Activated naive CD4-positive, alpha-beta T cell treated with anti-CD3 and anti-CD28 coated beads, Interleukin-2, amount 10 ng/mL, durations not matched to agents 7 days and 5 days (primary cell): Measurements from ENCODE around the gene EFNA5.

Experiments used
- CTCF ChIA-PET: fragments of 350-600 bp; sonication (Branson Sonifier 250); formaldehyde crosslinking; loops from one replicate; lab custom pipeline; 2021; ENCODE audit warnings: antibody characterized with exemption; lab: Charles Lee
- DNase-seq: peaks from one replicate; pipeline ENCODE4 v3.0.0-alpha.2; 2020
- H3K27ac Mint-ChIP-seq: one replicate; pipeline ENCODE4 v1.8.0; 2021; ENCODE audit warnings: mild to moderate bottlenecking, moderate library complexity, mixed read lengths
- H3K27me3 Mint-ChIP-seq: one replicate; pipeline ENCODE4 v1.8.0; 2021; ENCODE audit warnings: mild to moderate bottlenecking, mixed read lengths
- H3K36me3 Mint-ChIP-seq: one replicate; pipeline ENCODE4 v1.8.0; 2021; ENCODE audit warnings: mixed read lengths
- H3K4me1 Mint-ChIP-seq: one replicate; pipeline ENCODE4 v1.8.0; 2021; ENCODE audit warnings: mixed read lengths
- H3K4me3 Mint-ChIP-seq: one replicate; pipeline ENCODE4 v1.8.0; 2021; ENCODE audit warnings: mild to moderate bottlenecking, moderate library complexity, mixed read lengths
- H3K9me3 Mint-ChIP-seq: one replicate; pipeline ENCODE4 v1.8.0; 2021; ENCODE audit warnings: mixed read lengths

The EFNA5 gene

GRCh38 chr5:107640568-107640967 lies 30.2 kb downstream of the EFNA5 start:
- Mint-ChIP-seq H3K27me3 (no peaks in the 10 kb centered on the region), H3K27ac (no peak overlapping the region), H3K4me3 (no peak overlapping the region), H3K36me3 (no peaks in the 10 kb centered on the region), H3K4me1 (no peaks in the 10 kb centered on the region), H3K9me3 (no peaks in the 10 kb centered on the region)
- DNase-seq = no peak
- CTCF ChIA-PET = no interaction called here

DNA sequence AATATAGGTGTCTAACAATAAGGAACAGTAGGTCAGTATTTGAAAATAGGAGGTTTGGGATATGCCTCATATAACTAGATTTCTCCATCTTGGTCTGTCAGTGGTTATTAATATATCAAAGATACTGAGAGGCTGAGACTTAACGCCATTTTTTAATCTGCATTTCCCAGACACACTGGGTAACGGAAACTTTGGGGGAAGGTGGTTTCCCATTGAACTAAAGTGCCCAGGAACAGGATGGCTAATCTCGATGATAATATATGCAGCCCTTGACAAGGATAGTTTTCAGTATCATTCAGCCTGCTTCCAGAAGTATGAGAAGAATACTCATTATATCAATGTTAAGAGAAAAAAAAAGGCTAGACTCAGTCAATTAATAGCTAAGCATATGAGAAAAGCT lies 30.7 kb downstream of the EFNA5 start:
- no peak for DNase-seq
- no peaks in the 10 kb centered on the region for H3K9me3 Mint-ChIP-seq
- no peak overlapping the region for H3K27ac Mint-ChIP-seq
- no peaks in the 10 kb centered on the region for H3K36me3 Mint-ChIP-seq
- no peaks in the 10 kb centered on the region for H3K4me1 Mint-ChIP-seq
- no peak overlapping the region for H3K4me3 Mint-ChIP-seq
- CTCF ChIA-PET = no interaction called here
- H3K27me3 Mint-ChIP-seq = no peaks in the 10 kb centered on the region

GRCh38 chr5:107636555-107636954 lies 34.2 kb downstream of the EFNA5 start:
- no peak for DNase-seq
- no peaks in the 10 kb centered on the region for H3K36me3 Mint-ChIP-seq
- no peak overlapping the region for H3K4me3 Mint-ChIP-seq
- CTCF ChIA-PET = no interaction called here
- no peaks in the 10 kb centered on the region for H3K27me3 Mint-ChIP-seq
- H3K9me3 Mint-ChIP-seq = no peaks in the 10 kb centered on the region
- no peaks in the 10 kb centered on the region for H3K4me1 Mint-ChIP-seq
- H3K27ac Mint-ChIP-seq = no peak overlapping the region

DNA sequence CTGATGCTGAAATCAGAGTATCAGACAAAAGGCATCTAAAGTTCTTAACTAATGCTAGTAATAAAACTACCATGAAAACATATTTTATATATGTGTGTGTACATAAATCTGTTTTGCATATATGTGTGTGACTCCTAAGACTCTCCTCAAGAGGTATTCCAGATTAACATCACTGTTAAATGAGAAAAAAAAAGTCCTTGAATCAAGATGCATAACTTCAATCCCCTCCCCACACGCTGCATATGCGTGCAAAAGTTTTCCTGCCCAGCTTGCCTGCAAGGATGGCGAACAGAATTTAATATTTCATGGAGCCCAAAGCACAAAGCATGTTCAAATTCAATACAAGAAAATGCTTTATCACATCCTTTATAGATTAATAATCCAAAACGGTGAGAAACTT lies 34.7 kb downstream of the EFNA5 start:
- Mint-ChIP-seq H3K4me1 (no peaks in the 10 kb centered on the region), H3K36me3 (no peaks in the 10 kb centered on the region), H3K27ac (no peak overlapping the region), H3K27me3 (no peaks in the 10 kb centered on the region), H3K4me3 (no peak overlapping the region), H3K9me3 (no peaks in the 10 kb centered on the region)
- no peak for DNase-seq
- CTCF ChIA-PET = no interaction called here

GRCh38 chr5:107634981-107635848 lies 35.5 kb downstream of the EFNA5 start:
- no peaks in the 10 kb centered on the region for H3K9me3 Mint-ChIP-seq
- no peaks in the 10 kb centered on the region for H3K27me3 Mint-ChIP-seq
- no peak overlapping the region for H3K27ac Mint-ChIP-seq
- no peaks in the 10 kb centered on the region for H3K4me1 Mint-ChIP-seq
- no peak for DNase-seq
- CTCF ChIA-PET = no interaction called here
- H3K4me3 Mint-ChIP-seq = no peak overlapping the region
- no peaks in the 10 kb centered on the region for H3K36me3 Mint-ChIP-seq

GRCh38 chr5:107633171-107633901 lies 37.4 kb downstream of the EFNA5 start:
- CTCF ChIA-PET = no interaction called here
- no peaks in the 10 kb centered on the region for H3K9me3 Mint-ChIP-seq
- no peaks in the 10 kb centered on the region for H3K4me1 Mint-ChIP-seq
- H3K27ac Mint-ChIP-seq = no peak overlapping the region
- H3K4me3 Mint-ChIP-seq = no peak overlapping the region
- DNase-seq = no peak
- H3K36me3 Mint-ChIP-seq = no peaks in the 10 kb centered on the region
- no peaks in the 10 kb centered on the region for H3K27me3 Mint-ChIP-seq

GRCh38 chr5:107631805-107632362 lies 38.9 kb downstream of the EFNA5 start:
- no peak for DNase-seq
- Mint-ChIP-seq H3K4me1 (no peaks in the 10 kb centered on the region), H3K27ac (no peak overlapping the region), H3K36me3 (no peaks in the 10 kb centered on the region), H3K4me3 (no peak overlapping the region), H3K27me3 (no peaks in the 10 kb centered on the region), H3K9me3 (no peaks in the 10 kb centered on the region)
- CTCF ChIA-PET = no interaction called here

DNA sequence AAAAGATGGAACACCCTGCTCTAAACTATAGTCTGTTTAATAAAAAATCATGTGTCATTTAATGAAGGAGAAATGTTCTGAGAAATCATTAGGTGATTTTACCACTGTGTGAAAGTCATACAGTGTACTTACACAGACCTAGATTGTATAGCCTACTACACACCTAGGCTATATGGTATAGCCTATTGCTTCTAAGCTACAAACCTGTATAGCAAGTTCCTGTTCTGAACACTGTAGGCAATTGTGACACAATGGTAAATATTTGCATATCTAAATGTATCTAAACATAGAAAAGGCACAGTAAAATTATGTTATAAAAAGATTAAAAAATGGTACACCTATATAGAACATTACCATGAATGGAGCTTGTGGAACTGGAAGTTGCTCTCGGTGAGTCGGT lies 40.6 kb downstream of the EFNA5 start:
- no peaks in the 10 kb centered on the region for H3K36me3 Mint-ChIP-seq
- no peaks in the 10 kb centered on the region for H3K9me3 Mint-ChIP-seq
- H3K4me1 Mint-ChIP-seq = no peaks in the 10 kb centered on the region
- no peak overlapping the region for H3K4me3 Mint-ChIP-seq
- no peak for DNase-seq
- no peaks in the 10 kb centered on the region for H3K27me3 Mint-ChIP-seq
- CTCF ChIA-PET = no interaction called here
- H3K27ac Mint-ChIP-seq = no peak overlapping the region

DNA sequence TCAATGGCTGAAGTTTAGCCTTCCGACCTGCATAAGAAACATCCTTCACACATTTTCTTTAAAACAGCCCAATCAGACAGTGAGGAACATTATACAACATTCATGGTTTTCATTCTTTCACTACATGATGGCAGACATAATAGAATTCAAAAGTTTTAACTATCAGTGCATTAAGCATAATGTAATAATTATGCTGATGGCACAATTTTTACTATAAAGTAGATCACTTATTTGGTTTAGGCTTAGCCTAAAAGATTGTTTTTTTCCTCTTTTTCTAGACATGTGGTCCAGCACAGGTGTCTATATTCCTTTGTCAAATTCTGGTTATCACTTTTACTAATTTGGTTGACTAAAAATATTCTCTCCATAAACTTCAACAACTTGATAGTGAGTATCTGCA lies 46.5 kb downstream of the EFNA5 start:
- H3K36me3 Mint-ChIP-seq = no peaks in the 10 kb centered on the region
- H3K27me3 Mint-ChIP-seq = no peaks in the 10 kb centered on the region
- DNase-seq = no peak
- no peaks in the 10 kb centered on the region for H3K4me1 Mint-ChIP-seq
- H3K27ac Mint-ChIP-seq = no peak overlapping the region
- no peaks in the 10 kb centered on the region for H3K9me3 Mint-ChIP-seq
- no peak overlapping the region for H3K4me3 Mint-ChIP-seq
- CTCF ChIA-PET = no interaction called here

DNA sequence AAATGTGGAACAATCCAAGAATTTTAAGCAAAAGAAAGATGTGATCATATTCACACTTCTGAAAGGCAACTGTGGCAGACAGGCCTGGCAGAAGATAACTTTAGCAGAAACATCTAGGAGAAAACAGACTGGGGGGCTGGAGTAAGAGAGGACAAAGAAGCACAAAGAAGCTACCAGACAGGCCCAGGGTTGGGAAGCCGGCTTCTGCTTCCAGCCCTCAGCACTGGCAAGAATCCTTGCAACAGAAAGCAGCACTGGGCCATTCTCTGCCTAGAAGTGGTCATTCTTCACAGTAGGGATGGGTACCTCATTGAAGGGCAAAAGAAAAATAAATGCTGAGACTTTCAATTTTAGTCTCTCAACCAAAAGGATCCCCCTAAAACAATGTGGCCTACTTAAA lies 49.6 kb downstream of the EFNA5 start:
- Mint-ChIP-seq H3K4me3 (no peak overlapping the region), H3K36me3 (no peaks in the 10 kb centered on the region), H3K9me3 (no peaks in the 10 kb centered on the region), H3K27me3 (no peaks in the 10 kb centered on the region), H3K27ac (no peak overlapping the region), H3K4me1 (no peaks in the 10 kb centered on the region)
- CTCF ChIA-PET = no interaction called here
- DNase-seq = no peak

- H3K4me3 Mint-ChIP-seq = no peak overlapping the region
- H3K9me3 Mint-ChIP-seq = no peaks in the 10 kb centered on the region
- no peaks in the 10 kb centered on the region for H3K4me1 Mint-ChIP-seq
- CTCF ChIA-PET = no interaction called here
- DNase-seq = no peak
- H3K27ac Mint-ChIP-seq = no peak overlapping the region
- H3K36me3 Mint-ChIP-seq = no peaks in the 10 kb centered on the region
- H3K27me3 Mint-ChIP-seq = no peaks in the 10 kb centered on the region
Observed at GRCh38 chr5:107619781-107620180, 51.0 kb downstream of the EFNA5 start.

DNA sequence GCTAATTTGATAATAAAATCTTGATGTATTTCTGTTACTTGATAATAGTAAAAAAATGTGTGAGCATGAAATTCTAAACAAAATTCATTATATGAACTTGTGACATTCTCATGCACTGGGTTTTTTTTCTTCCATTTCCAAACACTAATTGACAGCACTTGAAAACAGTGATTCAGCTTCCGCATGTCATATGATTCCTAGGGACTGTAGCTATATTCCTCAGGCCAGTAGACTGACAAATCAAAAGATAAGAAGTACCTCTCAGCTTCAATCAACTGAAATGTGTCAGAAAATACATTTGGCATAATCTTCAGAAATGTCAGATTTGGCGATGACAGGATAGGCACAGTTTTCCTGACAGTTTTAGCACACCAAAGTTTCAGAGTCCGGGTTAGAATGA lies 52.5 kb downstream of the EFNA5 start:
- H3K9me3 Mint-ChIP-seq = no peaks in the 10 kb centered on the region
- no peak overlapping the region for H3K4me3 Mint-ChIP-seq
- H3K27me3 Mint-ChIP-seq = no peaks in the 10 kb centered on the region
- no peak overlapping the region for H3K27ac Mint-ChIP-seq
- no peaks in the 10 kb centered on the region for H3K36me3 Mint-ChIP-seq
- CTCF ChIA-PET = no interaction called here
- DNase-seq = no peak
- H3K4me1 Mint-ChIP-seq = no peaks in the 10 kb centered on the region

GRCh38 chr5:107617052-107617451 lies 53.7 kb downstream of the EFNA5 start:
- CTCF ChIA-PET = no interaction called here
- Mint-ChIP-seq H3K27me3 (no peaks in the 10 kb centered on the region), H3K9me3 (no peaks in the 10 kb centered on the region), H3K4me3 (no peak overlapping the region), H3K27ac (no peak overlapping the region), H3K36me3 (no peaks in the 10 kb centered on the region), H3K4me1 (no peaks in the 10 kb centered on the region)
- DNase-seq = no peak

- H3K9me3 Mint-ChIP-seq = no peaks in the 10 kb centered on the region
- no peak for DNase-seq
Observed at GRCh38 chr5:107616213-107616612, 54.5 kb downstream of the EFNA5 start.

GRCh38 chr5:107615299-107615817 lies 55.4 kb downstream of the EFNA5 start:
- Mint-ChIP-seq H3K27me3 (no peaks in the 10 kb centered on the region), H3K4me1 (no peaks in the 10 kb centered on the region), H3K27ac (no peak overlapping the region), H3K36me3 (no peaks in the 10 kb centered on the region), H3K4me3 (no peak overlapping the region), H3K9me3 (no peaks in the 10 kb centered on the region)
- CTCF ChIA-PET = no interaction called here
- no peak for DNase-seq

More at GRCh38 chr5:107616213-107616612, 54.5 kb downstream of the EFNA5 start:
- no peak overlapping the region for H3K4me3 Mint-ChIP-seq
- no peak overlapping the region for H3K27ac Mint-ChIP-seq
- CTCF ChIA-PET = no interaction called here
- H3K27me3 Mint-ChIP-seq = no peaks in the 10 kb centered on the region
- no peaks in the 10 kb centered on the region for H3K36me3 Mint-ChIP-seq
- H3K4me1 Mint-ChIP-seq = no peaks in the 10 kb centered on the region
